SU-DHL-6 (cell line): ENCODE results near the gene UNK.

Experiments
- CTCF ChIP-seq: fragments of 200-600 bp; sonication (generic); IDR thresholded peaks from one replicate; pipeline ENCODE4 v1.5.1; 2017; ENCODE audit warnings: antibody characterized with exemption, mild to moderate bottlenecking, low read length, moderate library complexity; ENCODE audit not compliant: insufficient read depth, poor library complexity, severe bottlenecking
- EZH2phosphoT487 ChIP-seq: fragments of 200-600 bp; sonication (generic), shearing (Covaris generic); conservative IDR thresholded peaks from 2 replicates; pipeline ENCODE4 v1.6.1; 2018; ENCODE audit warnings: mild to moderate bottlenecking, antibody characterized with exemption, low read length, moderate library complexity, mixed read lengths

- TF ChIP-seq CTCF (no peak), EZH2phosphoT487 (no peak)
These were observed 18.6 kb upstream of the UNK start for GRCh38 chr17:75765981-75766380.
